NCI-H2227 (cell line): ENCODE measurements around the gene IFI30.

Experiments
- DNase-seq: peaks from one replicate; lab custom pipeline; 2025; ENCODE audit not compliant: unreplicated experiment; lab: John Stamatoyannopoulos, UW

The IFI30 gene

DNA sequence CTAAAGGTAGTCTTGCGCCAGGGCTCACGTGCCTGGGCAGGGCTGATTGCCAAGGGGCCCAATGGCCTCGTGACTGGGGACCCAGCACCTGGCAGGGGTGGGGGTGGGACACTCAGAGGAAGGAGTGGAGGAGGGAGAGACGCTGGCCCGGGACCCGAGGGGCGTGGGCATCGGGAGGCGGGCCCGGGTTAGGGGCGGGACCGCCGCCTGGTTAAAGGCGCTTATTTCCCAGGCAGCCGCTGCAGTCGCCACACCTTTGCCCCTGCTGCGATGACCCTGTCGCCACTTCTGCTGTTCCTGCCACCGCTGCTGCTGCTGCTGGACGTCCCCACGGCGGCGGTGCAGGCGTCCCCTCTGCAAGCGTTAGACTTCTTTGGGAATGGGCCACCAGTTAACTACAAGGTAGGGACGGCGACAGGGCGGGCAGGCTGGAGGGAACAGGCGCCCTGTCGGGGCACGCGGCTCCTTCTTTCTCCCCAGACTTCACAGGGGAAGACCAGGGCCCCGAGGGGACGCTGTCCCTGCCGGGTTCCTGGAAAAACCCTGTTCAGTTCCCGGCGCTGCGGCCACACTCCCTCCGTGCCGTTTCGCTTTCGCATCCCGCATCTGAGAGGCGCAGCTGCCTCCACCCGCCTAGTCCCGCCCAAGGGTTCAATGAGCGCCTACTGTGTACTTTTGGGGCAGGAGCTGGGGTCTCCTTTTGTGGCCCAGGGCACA is at the start of gene IFI30:
Gene IFI30 (plus strand): TSS at position 242 of the 717 bp plus-strand sequence. CDS start 29 bp downstream, at position 271.
- DNase-seq: peak; percentile 43

DNA sequence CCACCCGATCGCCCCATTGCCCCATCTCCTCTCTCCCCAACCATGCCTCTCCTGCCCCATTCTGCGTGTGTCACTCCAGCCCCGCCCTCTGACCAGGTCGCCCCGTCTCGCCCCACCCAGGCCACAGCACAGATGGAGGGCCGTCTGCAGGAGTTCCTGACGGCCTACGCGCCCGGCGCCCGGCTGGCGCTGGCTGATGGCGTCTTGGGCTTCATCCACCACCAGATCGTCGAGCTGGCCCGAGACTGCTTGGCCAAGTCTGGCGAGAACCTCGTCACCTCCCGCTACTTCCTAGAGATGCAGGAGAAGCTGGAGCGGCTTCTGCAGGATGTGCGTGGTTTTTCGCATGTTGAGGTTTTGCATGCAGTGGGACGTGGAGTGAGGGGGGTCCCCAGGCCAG is 49.8 kb upstream of the IFI30 start:
- no peak for DNase-seq

- no peak for DNase-seq
Observed at GRCh38 chr19:18126097-18126496, 47.5 kb upstream of the IFI30 start.

DNA sequence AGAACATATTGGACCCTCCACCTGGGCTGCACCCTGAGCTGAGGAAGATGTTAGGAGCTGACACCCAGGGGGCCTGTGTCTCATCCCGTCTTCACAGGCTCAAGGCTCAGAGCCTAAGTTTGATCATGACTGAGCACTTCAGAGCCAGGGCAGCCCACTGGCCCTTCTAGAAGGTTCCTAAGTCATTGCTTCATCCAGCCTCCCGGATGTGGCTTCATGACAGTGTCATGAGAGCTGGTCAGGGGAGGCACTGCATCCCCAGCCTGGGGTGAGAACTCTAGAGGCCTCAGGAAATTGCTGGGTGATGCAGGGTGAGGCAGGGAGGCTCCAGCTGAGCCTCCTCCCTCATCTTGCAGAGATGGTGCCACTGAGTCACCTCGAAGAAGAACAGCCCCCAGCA is 45.6 kb upstream of the IFI30 start:
- DNase-seq: no peak

- no peak for DNase-seq
Observed at GRCh38 chr19:18128805-18129204, 44.8 kb upstream of the IFI30 start.

DNA sequence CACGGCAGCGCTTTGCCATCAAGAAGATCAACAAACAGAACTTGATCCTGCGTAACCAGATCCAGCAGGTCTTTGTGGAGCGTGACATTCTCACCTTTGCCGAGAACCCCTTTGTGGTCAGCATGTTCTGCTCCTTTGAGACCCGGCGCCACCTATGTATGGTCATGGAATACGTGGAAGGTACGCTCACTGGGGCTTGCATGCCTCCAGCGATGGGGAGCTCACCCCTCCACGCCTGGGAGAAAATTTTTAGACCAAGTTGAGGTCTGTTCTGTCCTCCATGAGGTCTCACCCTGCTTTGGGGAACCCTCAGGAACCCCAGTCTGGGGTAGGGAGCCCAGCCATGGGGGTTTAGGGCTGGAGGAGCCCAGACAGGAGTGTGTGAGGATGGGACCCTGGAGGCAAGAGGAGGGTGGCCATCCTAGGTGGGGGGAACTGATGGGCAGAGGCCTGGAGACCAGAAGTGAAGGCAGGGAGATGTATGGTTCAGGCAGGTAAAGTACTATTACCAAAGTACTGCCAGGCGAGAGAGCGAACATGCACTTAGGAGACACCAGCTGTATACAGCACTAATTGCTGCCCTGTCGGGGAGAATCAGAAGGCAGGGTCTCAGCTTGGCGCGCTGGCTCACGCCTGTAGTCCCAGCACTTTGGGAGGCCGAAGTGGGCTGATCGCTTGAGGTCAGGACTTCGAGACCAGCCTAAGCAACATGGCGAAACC is 42.9 kb upstream of the IFI30 start:
- no peak for DNase-seq

DNA sequence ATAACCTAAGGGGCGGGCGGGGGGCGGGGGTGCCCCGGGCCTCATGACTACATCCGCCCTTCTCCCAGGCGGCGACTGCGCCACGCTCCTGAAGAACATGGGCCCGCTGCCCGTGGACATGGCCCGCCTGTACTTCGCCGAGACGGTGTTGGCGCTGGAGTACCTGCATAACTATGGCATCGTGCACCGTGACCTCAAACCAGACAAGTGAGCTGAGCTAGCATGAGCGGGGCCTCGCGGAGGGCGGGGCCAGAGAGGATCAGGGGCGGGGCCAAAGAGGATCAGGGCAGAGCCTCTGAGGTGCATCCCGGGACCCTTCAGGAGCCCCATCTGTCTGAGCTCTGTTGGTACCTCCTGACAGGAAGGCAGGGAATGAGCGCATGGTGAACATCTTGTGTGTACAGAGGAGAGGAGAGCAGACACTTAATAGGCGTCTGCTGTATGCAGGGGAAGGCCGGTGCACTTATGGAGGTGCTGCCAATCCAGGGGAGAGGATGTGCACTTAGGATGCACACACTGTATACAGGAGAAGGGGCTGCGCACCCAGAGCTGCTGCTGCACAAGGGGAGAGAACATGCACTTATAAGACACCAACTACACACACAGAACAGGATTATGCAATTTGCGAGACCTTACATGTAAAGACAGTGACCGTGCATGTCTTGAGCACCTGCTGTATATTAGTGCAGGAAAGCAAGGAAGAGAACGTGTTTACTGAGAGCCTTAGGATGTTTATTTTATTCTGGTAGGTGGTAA is 41.6 kb upstream of the IFI30 start:
- DNase-seq: no peak

- DNase-seq: no peak
Observed at GRCh38 chr19:18135712-18136584, 37.7 kb upstream of the IFI30 start.

- no peak for DNase-seq
Observed at GRCh38 chr19:18137242-18137641, 36.4 kb upstream of the IFI30 start.

- no peak for DNase-seq
Observed at GRCh38 chr19:18137657-18138339, 35.8 kb upstream of the IFI30 start.

- no peak for DNase-seq
Observed at GRCh38 chr19:18140473-18140872, 33.1 kb upstream of the IFI30 start.

DNA sequence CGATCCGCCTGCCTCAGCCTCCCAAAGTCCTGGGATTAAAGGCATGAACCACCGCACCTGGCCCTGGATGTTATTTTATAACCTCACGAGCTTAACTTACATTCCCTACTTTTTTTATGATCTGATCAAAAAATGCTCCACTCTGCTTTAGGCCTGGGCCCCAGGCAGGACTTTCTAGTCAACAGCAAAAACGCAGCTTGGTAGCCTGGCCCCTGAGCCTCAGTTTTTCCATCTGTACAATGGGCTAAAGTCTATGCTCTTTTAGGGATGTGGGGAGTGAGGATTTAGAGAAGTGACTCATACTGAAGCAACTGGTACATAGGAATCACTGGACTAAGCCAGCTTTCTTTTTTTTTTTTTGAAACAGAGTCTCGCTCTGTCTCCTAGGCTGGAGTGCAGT is 32.6 kb upstream of the IFI30 start:
- no peak for DNase-seq

DNA sequence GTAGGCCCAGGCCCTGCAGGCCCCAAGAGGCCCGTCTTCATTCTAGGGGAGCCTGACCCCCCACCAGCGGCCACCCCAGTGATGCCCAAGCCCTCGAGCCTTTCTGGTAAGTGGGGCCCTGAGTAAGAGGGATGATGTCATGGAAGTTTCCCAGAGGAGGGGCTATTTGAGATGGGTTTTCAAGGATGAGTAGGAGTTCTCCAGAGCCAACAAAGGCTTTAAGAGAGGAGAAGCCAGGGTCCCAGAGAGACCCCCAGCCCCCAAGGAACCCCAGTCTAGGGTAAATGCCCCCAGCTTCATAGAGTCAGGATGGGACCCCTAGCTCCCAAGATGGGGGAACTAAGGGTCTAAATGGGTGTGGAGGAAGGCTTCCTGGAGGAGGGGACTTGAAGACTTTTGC is 29.7 kb upstream of the IFI30 start:
- DNase-seq: no peak

- no peak for DNase-seq
Observed at GRCh38 chr19:18144361-18144760, 29.3 kb upstream of the IFI30 start.

- DNase-seq: no peak
Observed at GRCh38 chr19:18144906-18145305, 28.7 kb upstream of the IFI30 start.

GRCh38 chr19:18145391-18145999 is 28.1 kb upstream of the IFI30 start:
- no peak for DNase-seq

DNA sequence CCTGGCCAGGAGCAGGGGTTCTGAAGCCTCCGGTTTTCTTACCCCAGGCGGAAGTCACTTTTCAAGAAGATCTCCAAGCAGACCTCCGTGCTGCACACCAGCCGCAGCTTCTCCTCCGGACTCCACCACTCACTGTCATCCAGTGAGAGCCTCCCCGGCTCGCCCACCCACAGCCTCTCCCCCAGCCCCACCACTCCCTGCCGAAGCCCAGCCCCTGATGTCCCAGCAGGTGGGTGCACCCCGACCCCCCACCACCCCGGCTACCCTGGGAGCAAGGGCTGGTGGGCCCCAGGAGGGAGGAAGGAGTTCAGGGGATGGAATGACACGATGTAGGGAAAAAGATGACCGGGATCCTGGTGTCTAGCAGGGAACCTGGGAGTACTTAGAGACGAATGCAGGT is 26.2 kb upstream of the IFI30 start:
- no peak for DNase-seq

GRCh38 chr19:18149596-18149975 is 24.0 kb upstream of the IFI30 start:
- DNase-seq: no peak

- DNase-seq: peak; percentile 28
Observed at GRCh38 chr19:18150776-18151624, 22.6 kb upstream of the IFI30 start.
